GM13976 (cell line): ENCODE results near the gene USP11.

Experiments used
- DNase-seq: peaks from one replicate; pipeline ENCODE4 v3.0.0; 2012; ENCODE audit warnings: low spot score
- in situ Hi-C: fragments of 300-500 bp; cut with MboI; formaldehyde crosslinking; loops from one replicate; pipeline ENCODE4 v1.12.0; 2022; ENCODE audit warnings: low sequenced_read_pairs, mixed read lengths, inconsistent platforms; ENCODE audit not compliant: unreplicated experiment
- TF ChIP-seq, protein P1 (sequence below): IDR thresholded peaks from 2 replicates; pipeline ENCODE4 v1.5.1; 2012; ENCODE audit warnings: borderline replicate concordance, mild to moderate bottlenecking; ENCODE audit not compliant: insufficient read depth; ENCODE audit errors: extremely low read depth, missing control alignments, control extremely low read depth

Gene USP11

DNA sequence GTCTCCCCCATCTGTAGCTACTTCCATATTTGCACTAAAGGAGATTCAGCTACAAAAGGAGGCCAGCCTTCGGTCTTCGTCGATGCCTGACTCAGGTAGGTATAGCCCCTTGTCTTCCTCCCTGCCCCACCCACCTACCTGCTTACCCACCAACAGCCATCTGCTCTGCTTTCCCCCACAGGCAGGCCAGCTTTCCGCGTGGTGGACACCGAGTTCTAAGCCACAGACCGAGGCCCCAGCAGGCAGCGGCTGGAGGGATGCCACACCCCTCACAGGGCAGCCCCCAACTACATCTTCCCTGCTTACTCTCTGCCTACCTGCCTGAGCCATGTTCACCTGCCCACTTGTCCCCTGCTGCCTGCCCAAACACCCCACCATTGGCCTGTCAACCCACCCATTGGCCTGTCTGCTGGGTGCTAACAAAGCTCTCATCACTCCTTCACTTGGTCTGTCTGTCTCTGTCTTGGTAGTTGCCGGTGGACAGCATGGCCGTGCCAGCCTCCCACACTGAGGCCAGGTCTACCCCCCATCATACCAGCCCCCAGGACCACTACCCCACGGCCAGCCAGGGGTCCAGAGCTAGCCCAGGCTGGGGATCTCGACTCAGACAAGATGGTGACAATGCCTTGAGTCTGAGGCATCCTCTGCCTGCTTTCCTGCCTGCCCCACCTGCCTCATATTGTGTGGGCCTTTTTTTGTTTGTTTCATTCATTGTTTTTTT, 4.1 kb upstream of the USP11 start:
- in situ Hi-C loops: no loop called here
- TF ChIP-seq, protein P1, sequence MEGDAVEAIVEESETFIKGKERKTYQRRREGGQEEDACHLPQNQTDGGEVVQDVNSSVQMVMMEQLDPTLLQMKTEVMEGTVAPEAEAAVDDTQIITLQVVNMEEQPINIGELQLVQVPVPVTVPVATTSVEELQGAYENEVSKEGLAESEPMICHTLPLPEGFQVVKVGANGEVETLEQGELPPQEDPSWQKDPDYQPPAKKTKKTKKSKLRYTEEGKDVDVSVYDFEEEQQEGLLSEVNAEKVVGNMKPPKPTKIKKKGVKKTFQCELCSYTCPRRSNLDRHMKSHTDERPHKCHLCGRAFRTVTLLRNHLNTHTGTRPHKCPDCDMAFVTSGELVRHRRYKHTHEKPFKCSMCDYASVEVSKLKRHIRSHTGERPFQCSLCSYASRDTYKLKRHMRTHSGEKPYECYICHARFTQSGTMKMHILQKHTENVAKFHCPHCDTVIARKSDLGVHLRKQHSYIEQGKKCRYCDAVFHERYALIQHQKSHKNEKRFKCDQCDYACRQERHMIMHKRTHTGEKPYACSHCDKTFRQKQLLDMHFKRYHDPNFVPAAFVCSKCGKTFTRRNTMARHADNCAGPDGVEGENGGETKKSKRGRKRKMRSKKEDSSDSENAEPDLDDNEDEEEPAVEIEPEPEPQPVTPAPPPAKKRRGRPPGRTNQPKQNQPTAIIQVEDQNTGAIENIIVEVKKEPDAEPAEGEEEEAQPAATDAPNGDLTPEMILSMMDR: no peak
- no peak for DNase-seq

GRCh38 chrX:47229427-47229826, 3.4 kb upstream of the USP11 start:
- in situ Hi-C loops: no loop called here
- TF ChIP-seq, protein P1: no peak
- no peak for DNase-seq

DNA sequence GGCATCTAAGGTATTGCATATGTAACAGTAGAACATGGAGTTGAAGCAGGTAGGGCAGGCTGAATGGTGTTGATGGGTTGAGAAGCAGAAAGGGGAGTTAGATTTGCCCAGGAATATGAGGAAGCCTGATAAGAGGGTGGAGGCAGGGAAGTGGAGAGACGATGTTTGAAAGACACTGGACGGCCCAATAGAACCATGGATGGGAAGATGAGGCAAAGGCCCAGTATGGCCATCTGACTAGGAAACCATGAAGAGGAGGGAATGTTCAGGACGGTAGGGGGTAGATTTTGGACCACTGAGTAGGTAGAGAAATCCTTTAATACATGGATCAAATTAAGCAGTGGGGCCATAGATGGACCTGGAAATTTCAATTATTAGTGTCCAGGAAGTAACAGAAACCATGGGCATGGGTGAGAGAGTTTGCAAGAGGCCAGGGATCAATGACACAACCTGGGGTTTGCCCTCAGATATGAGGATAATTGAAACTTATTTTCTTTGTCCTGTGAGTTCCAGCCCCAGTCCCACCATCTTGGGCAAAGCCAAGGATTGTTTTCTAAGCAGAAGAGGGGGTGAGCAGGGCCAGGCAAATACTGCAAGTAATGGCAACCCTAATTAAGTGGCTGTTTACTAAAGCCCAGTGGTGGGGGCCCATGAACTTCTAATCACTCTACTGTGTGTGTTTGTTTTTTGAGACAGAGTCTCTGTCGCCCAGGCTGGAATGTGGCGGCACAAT, 2.5 kb upstream of the USP11 start:
- DNase-seq: no peak
- in situ Hi-C loops: no loop called here
- TF ChIP-seq, protein P1: no peak

- no peak for DNase-seq
- in situ Hi-C loops: no loop called here
- TF ChIP-seq, protein P1: no peak
These were observed 1.6 kb upstream of the USP11 start for GRCh38 chrX:47231167-47231566.

DNA sequence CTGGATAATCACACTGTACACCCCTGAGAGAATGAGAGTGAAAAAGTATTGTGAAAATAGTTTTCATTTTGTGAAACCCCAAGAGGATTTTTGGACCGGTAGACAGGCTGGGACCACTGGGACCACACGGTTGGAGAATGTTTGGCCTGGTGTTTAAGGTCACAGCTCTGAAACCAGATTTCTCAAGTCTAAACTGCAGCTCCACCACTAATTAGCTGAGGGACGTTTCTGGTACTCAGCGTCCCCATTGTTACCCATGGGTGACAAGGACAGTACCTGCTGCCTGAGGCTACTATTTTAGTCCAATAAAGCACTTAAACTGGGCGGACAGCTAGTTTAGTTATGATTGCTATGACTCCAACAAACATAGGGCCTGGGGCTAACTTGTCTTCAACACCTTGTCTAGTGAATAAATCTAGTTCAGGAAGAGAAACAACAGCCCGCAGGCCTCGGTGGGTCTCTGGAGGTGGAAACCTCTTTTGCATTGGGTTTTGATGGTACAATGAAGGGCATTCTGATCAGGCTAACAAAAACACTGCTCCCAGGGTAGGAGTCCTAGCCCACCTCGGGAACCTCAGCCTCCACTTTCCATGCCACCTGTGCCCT, 509 bp upstream of the USP11 start:
- DNase-seq: no peak
- in situ Hi-C loops: no loop called here

More for the DNA sequence above, 509 bp upstream of the USP11 start:
- TF ChIP-seq, protein P1: no peak
